ENCODE measurements around the gene PDE7B.

DNA sequence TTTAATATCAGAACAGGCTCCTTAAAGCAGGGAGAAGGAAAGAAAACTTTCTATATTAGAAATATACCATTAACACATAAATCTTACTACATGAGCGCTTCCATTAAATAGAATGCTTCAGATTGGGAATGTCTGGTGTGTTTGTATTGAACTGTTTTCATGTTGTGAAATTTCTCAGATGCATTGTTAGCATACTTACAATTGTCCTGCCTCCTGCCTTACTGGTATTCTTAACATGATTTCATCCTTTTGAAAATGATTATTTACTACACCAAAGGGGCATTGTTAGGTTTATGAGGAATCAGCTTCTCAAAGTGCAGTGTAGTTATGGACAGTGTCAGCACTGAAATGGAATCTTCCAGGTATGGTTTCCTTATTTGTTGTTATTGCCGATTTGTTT is 253.1 kb downstream of the PDE7B start:
- TF ChIP-seq SIN3A (IDR thresholded peaks at IDR 0.05; ENCODE audit: borderline replicate concordance, insufficient read depth, low read depth, low read length) (no peak), CTCF (IDR thresholded peaks at IDR 0.05) (no peak)

Measured in Panc1 (cell line).